Thymus (tissue), 11 donors: ENCODE measurements around the gene RAB15. TPM values are rescaled to one million over a fixed set of nuclear protein-coding genes. Genes with fewer than 3 reads are reported as not detected.
A peak's percentile ranks its signal among the peaks of the same experiment; 100 is the strongest.

ENCODE experiments used
- DNase-seq, 9 donors: peaks; one replicate each; pipeline ENCODE4 v3.0.0-alpha.2; 2013; ENCODE audit warnings: low spot score in 9 of 9, low read depth in 6 of 9, missing footprints in 1 of 9
- H3K27ac ChIP-seq, 2 donors: one replicate each; pipeline ENCODE4 v1.5.1; 2013; ENCODE audit warnings: control low read depth in 1 of 2, low read depth in 1 of 2, low read length in 1 of 2, mild to moderate bottlenecking in 1 of 2, moderate library complexity in 1 of 2
- H3K27me3 ChIP-seq, 2 donors: one replicate each; pipeline ENCODE4 v1.5.1; 2013; ENCODE audit warnings: low read length in 1 of 2; ENCODE audit not compliant: control insufficient read depth in 2 of 2, insufficient read depth in 1 of 2
- H3K36me3 ChIP-seq, 2 donors: one replicate each; pipeline ENCODE4 v1.5.1; 2013; ENCODE audit warnings: low read length in 1 of 2, mild to moderate bottlenecking in 1 of 2, moderate library complexity in 1 of 2; ENCODE audit not compliant: control insufficient read depth in 2 of 2, insufficient read depth in 2 of 2
- H3K4me1 ChIP-seq, 2 donors: one replicate each; pipeline ENCODE4 v1.5.1; 2013; ENCODE audit warnings: low read length in 2 of 2; ENCODE audit not compliant: control insufficient read depth in 2 of 2, insufficient read depth in 2 of 2
- H3K4me3 ChIP-seq, 2 donors: one replicate each; pipeline ENCODE4 v1.5.1; 2013; ENCODE audit warnings: low read length in 2 of 2, control low read depth in 1 of 2, mild to moderate bottlenecking in 1 of 2
- H3K9me3 ChIP-seq, 2 donors: one replicate each; pipeline ENCODE4 v1.5.1; 2013; ENCODE audit warnings: low read length in 1 of 2, mild to moderate bottlenecking in 1 of 2; ENCODE audit not compliant: control insufficient read depth in 2 of 2, insufficient read depth in 1 of 2
- WGBS: extraction: QIAGEN DNeasy Blood & Tissue Kit; methylation state at CpG from one replicate; pipeline ENCODE4 v1.1.7; 2013; 5-methylcytosine and 5-hydroxymethylcytosine counted together
- polyA plus RNA-seq: library from polyadenylated mRNA; stranded (reverse); fragments of 200-250 nt; gene quantifications from one replicate; pipeline ENCODE4 v1.2.3, GENCODE V29; 2013
- total RNA-seq: library from RNA; stranded (reverse); fragments of 120-200 nt; gene quantifications from one replicate; pipeline ENCODE4 v1.2.4, GENCODE V29; 2013
- donor health status: healthy.

Gene RAB15
- total and polyA plus RNA-seq, 2 donors = 6.8 to 8.8 TPM

DNA sequence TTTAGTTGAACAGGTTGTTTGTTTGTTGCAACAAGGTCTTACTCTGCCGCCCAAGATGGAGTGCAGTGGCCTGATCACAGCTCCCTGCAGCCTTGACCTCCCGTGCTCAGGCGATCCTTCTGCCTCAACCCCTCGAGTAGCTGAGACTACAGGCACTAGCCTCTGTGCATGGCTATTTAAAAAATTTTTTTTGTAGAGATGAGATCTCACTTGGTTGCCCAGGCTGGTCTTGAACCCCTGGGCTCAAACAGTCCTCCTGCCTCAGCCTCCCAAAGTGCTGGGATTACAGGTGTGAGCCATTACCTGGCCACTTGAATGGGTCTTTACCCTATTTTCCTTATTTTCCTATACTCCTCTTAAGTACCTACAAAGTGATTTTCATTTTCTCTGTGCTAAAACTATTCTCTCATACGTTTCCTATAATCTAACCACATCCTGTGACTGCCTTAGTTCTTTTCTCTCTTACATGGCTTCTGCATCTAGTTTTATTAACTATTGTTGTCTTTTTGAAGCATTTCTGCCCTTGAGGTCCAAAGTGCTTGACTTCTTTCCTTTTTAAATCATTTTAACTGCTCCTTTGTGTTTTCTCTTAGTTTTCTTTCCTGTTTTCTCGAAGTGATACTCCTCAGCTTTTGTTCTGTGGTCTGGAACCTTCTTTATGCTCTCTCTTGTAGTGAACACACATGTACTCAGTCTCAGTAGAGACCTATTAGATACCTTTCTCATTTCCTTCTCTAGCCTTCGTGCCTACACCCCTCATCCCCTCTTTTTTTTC, 43.7 kb downstream of the RAB15 start:
- 52% methylated on average over 7 of the region's 7 CpGs for WGBS
- H3K4me1 ChIP-seq = peaks cover 16 to 20% of the 10 kb centered on the region in 2 donors
- H3K27ac ChIP-seq = peak overlapping the region; percentile 94 to 95
- H3K36me3 ChIP-seq = peaks cover 36 to 80% of the 10 kb centered on the region in 2 donors
- peak; percentile 41 to 87 (median 65) for DNase-seq
- H3K4me3 ChIP-seq = peak overlapping the region in 1 of 2 donors; percentile 7
- no peaks in the 10 kb centered on the region for H3K9me3 ChIP-seq
- H3K27me3 ChIP-seq = no peaks in the 10 kb centered on the region

DNA sequence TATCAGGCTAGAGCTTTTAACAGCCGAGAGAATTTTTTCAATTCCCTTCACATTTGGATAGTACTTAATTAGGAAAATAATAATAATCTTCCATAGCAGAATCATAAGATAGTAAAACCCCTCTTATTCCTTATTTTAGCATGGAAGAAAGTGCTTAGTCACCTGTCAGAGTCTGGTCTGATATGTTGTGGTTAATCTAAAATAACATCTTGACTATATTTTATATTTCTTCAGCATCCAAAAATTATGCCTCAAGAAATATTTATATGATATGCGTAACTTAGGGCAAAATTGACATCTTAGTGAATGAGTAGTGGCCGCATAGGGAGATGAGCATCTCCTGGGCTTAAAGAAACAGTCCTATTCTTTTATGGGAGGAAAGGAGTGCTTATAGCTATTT, 45.1 kb downstream of the RAB15 start:
- 75% methylated on average over 3 of the region's 3 CpGs for WGBS
- H3K27me3 ChIP-seq = no peaks in the 10 kb centered on the region
- no peaks in the 10 kb centered on the region for H3K9me3 ChIP-seq
- peaks cover 16 to 20% of the 10 kb centered on the region in 2 donors for H3K4me1 ChIP-seq
- H3K4me3 ChIP-seq = no peak overlapping the region
- H3K36me3 ChIP-seq = peaks cover 27 to 67% of the 10 kb centered on the region in 2 donors
- no peak overlapping the region for H3K27ac ChIP-seq
- DNase-seq = no peak

DNA sequence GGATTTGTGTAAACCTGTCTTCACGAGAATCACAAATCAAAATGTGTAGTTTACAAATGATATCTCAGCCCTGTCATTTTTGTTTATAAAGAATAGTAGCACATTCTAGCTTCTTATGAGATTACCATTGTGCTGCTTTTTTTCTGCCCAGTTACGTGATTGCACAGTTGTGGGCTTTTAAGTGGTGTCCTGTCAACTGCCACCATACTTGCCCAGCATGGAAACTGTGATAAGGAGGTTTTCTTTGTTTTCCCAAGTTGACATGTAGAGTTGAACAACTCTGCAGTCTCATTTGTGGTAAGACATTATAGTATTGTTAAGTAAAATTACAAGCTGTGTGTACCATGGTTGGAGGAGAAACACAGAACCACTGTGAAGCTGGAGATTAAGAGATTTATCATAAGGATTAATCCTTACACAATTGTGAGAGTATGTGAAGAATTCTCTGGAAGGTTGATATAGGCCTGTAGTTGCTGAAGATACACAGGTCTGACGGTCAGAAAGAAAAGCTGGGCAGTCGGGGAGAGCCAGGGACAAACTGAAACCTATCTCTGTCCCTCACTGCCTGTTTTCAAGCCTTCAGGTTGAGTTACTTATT, 45.6 kb downstream of the RAB15 start:
- WGBS = 69% methylated on average over 4 of the region's 4 CpGs
- H3K9me3 ChIP-seq = no peaks in the 10 kb centered on the region
- no peaks in the 10 kb centered on the region for H3K27me3 ChIP-seq
- DNase-seq = no peak
- H3K4me1 ChIP-seq = peaks cover 16 to 20% of the 10 kb centered on the region in 2 donors
- H3K27ac ChIP-seq = peak overlapping the region; percentile 28 to 77
- H3K36me3 ChIP-seq = peaks cover 27 to 69% of the 10 kb centered on the region in 2 donors
- no peak overlapping the region for H3K4me3 ChIP-seq

DNA sequence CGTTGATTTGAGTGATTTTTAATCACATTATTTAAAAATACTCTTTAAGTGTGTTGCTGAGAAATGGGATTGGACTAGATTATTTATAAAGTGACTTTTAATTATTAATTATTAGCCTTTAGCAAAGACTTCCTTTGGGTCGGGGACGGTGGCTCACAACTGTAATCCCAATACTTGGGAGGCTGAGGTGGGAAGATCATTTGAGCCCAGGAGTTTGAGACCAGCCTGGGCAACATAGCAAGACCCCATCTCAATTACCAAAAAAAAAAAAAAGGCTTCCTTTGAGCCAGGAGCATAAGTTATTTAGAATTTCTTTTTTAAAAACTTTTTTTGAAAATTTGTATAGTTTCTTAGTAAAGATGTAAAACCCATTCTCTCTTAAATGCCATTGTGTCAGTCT, 49.1 kb downstream of the RAB15 start:
- DNase-seq = no peak
- Histone ChIP-seq H3K27ac (no peak overlapping the region), H3K27me3 (no peaks in the 10 kb centered on the region), H3K4me3 (no peak overlapping the region), H3K9me3 (no peaks in the 10 kb centered on the region), H3K36me3 (peaks cover 21 to 42% of the 10 kb centered on the region in 2 donors), H3K4me1 (peaks cover 0 to under 1% of the 10 kb centered on the region in 2 donors)
- 98% methylated on average over 3 of the region's 3 CpGs for WGBS

DNA sequence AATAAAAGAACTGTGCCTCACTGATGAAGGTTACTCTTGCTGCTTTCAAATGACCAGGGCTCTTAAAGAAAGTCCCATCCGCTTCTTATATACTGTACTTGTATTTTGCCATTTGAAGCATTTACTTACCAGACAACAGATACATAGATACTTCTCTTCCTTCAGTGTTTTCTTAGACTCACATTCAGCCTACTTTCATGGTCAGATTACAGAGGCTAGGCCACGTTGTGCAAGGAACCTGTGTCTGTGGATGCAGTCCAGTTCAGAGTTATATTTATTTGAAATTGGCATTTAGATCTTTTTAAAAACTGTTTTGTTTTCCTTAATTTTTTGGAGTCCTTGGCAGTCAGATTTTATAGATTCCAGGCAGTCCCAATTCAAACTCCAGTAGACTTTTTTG, 51.7 kb downstream of the RAB15 start:
- Histone ChIP-seq H3K27me3 (no peaks in the 10 kb centered on the region), H3K27ac (no peak overlapping the region), H3K36me3 (peaks cover 10 to 20% of the 10 kb centered on the region in 2 donors), H3K4me1 (no peaks in the 10 kb centered on the region), H3K4me3 (no peak overlapping the region), H3K9me3 (no peaks in the 10 kb centered on the region)
- DNase-seq = no peak
- 96% methylated on average over 2 of the region's 2 CpGs for WGBS

DNA sequence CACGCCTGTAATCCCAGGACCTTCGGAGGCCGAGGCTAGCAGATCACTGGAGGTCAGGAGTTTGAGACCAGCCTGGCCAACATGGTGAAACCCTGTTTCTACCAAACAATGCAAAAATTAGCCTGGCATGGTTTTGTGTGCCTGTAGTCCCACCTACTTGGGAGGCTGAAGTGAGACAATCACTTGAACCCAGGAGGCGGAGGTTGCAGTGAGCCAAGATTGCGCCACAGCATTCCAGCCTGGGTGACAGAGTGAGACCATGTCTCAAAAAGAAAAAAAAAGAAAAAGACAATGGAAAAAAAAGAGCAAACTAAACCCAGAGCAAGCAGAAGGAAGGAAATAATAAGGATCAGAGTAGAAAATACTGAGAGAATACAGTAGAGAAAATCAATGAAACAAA, 52.5 kb downstream of the RAB15 start:
- H3K27ac ChIP-seq = no peak overlapping the region
- DNase-seq = no peak
- H3K36me3 ChIP-seq = peaks cover 3 to 13% of the 10 kb centered on the region in 2 donors
- no peaks in the 10 kb centered on the region for H3K27me3 ChIP-seq
- 98% methylated on average over 5 of the region's 5 CpGs for WGBS
- H3K4me1 ChIP-seq = peaks cover 4 to 5% of the 10 kb centered on the region in 2 donors
- H3K9me3 ChIP-seq = no peaks in the 10 kb centered on the region
- H3K4me3 ChIP-seq = no peak overlapping the region

DNA sequence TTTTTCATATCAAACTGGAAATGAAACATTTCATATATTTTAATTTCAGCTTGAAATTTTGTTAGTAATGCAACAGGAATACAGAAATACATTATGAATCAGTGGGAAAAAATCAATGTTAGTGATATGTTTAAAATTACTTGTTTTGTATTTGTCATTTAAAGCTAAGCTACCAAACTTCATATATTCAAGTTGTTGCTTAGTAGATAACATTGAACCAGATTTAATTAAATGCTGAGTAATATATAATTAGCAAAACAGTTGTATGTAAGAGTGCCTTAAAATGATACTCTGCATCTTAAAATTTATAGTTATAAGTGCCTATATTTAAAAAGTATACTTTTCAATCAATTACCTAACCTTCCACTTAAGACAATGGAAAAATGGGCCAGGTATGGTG, 52.9 kb downstream of the RAB15 start:
- H3K27ac ChIP-seq = no peak overlapping the region
- H3K4me1 ChIP-seq = peaks cover 4 to 5% of the 10 kb centered on the region in 2 donors
- H3K9me3 ChIP-seq = no peaks in the 10 kb centered on the region
- DNase-seq = no peak
- no peaks in the 10 kb centered on the region for H3K27me3 ChIP-seq
- H3K36me3 ChIP-seq = peaks cover 3 to 10% of the 10 kb centered on the region in 2 donors
- H3K4me3 ChIP-seq = no peak overlapping the region

DNA sequence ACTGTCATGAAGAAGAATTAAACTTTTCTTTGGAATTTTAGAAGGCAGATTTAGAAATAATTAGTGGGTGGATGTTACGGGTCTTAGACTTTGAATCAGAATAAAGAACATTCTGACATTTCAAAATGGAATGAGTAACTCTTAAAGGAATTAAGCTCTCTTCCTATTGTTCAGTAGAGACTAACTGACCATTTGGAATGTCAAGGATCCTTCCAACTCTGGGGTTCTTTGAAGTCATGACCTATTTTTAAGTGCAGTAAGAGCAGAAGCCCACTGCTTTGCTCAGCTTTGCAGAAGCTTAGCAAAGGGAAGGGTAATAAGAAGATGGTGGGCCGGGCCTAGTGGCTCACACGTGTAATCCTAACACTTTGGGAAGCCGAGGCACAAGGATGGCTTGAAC, 53.9 kb downstream of the RAB15 start:
- DNase-seq = no peak
- Histone ChIP-seq H3K36me3 (peaks cover 3% of the 10 kb centered on the region in 2 donors), H3K4me3 (no peak overlapping the region), H3K27me3 (no peaks in the 10 kb centered on the region), H3K4me1 (peaks cover 7 to 10% of the 10 kb centered on the region in 2 donors), H3K27ac (no peak overlapping the region), H3K9me3 (no peaks in the 10 kb centered on the region)
- WGBS = over 99% methylated on average over 4 of the region's 4 CpGs

DNA sequence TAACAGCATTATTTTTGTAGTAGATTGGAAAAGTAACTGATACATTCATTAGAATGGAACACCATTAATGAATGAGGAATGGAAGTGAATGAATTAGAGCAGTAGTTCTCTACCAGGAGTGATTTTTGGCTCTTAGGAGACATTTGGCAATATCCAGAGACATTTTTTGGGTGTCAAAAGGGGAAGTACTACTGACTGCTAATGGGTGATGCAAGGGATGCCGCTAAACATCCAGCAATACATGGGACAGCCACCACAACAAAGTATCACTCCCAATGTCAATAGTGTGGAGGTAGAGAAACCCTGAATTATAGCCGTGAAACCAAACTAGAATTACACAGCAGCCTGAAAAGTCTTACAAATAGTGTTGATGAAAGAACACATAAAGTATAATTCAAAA, 56.3 kb downstream of the RAB15 start:
- no peak for DNase-seq
- H3K27me3 ChIP-seq = no peaks in the 10 kb centered on the region
- H3K4me1 ChIP-seq = peaks cover 7 to 10% of the 10 kb centered on the region in 2 donors
- no peaks in the 10 kb centered on the region for H3K9me3 ChIP-seq
- WGBS = 96% methylated on average over 2 of the region's 2 CpGs
- peaks cover 0 to 3% of the 10 kb centered on the region in 2 donors for H3K36me3 ChIP-seq
- H3K27ac ChIP-seq = no peak overlapping the region
- H3K4me3 ChIP-seq = no peak overlapping the region
